Nephron (organoid): ENCODE data around the gene TSEN2.

ENCODE experiments used
- H3K27ac Mint-ChIP-seq, 3 experiments: 2 replicates each; pipeline ENCODE4 v1.8.0; 2020; ENCODE audit warnings: mixed read lengths in 3 of 3, mild to moderate bottlenecking in 2 of 3, moderate library complexity in 1 of 3
- H3K27me3 Mint-ChIP-seq: 2 replicates; pipeline ENCODE4 v1.8.0; 2021; ENCODE audit warnings: low read depth, mild to moderate bottlenecking, moderate library complexity, mixed read lengths
- H3K36me3 Mint-ChIP-seq: 2 replicates; pipeline ENCODE4 v1.8.0; 2020; ENCODE audit warnings: low read depth, mixed read lengths
- H3K4me1 Mint-ChIP-seq: 2 replicates; pipeline ENCODE4 v1.8.0; 2020; ENCODE audit warnings: mixed read lengths
- H3K4me3 Mint-ChIP-seq, 3 experiments: 2 replicates each; pipeline ENCODE4 v1.8.0; 2020; ENCODE audit warnings: mild to moderate bottlenecking in 3 of 3, mixed read lengths in 3 of 3, moderate library complexity in 2 of 3
- H3K9me3 Mint-ChIP-seq: 2 replicates; pipeline ENCODE4 v1.8.0; 2020; ENCODE audit warnings: mixed read lengths
- CTCF ChIP-seq, 3 experiments: fragments of 200-600 bp; sonication (generic); IDR thresholded peaks; one replicate each; pipeline ENCODE4 v1.5.0; 2021; ENCODE audit warnings: antibody characterized with exemption in 3 of 3; ENCODE audit not compliant: unreplicated experiment in 3 of 3

TSEN2 gene

GRCh38 chr3:12483872-12484197 lies 445 bp upstream of the TSEN2 start:
- Mint-ChIP-seq H3K36me3 (no peaks in the 10 kb centered on the region), H3K4me1 (peaks cover 43% of the 10 kb centered on the region), H3K4me3 (peak overlapping the region; percentile 90 to 97 (median 97)), H3K27ac (peak overlapping the region; percentile 93 to 98 (median 96)), H3K9me3 (no peaks in the 10 kb centered on the region), H3K27me3 (peaks cover 4% of the 10 kb centered on the region)
- TF ChIP-seq CTCF (IDR thresholded peaks at IDR 0.05; ENCODE audit: unreplicated experiment in 3 of 3) = no peak

- Mint-ChIP-seq H3K9me3 (no peaks in the 10 kb centered on the region), H3K4me3 (peak overlapping the region; percentile 90 to 97 (median 97)), H3K27me3 (peaks cover 4% of the 10 kb centered on the region), H3K4me1 (peaks cover 47% of the 10 kb centered on the region), H3K27ac (peak overlapping the region; percentile 93 to 98 (median 96)), H3K36me3 (peaks cover 4% of the 10 kb centered on the region)
- no peak for TF ChIP-seq CTCF (IDR thresholded peaks at IDR 0.05; ENCODE audit: unreplicated experiment in 3 of 3)
Measured at GRCh38 chr3:12484983-12485327, 675 bp downstream of the TSEN2 start.

GRCh38 chr3:12486001-12486400 lies 1.7 kb downstream of the TSEN2 start:
- Mint-ChIP-seq H3K36me3 (peaks cover 9% of the 10 kb centered on the region), H3K4me3 (peak overlapping the region; percentile 84 to 97 (median 97)), H3K27ac (peak overlapping the region; percentile 3 to 98 (median 74)), H3K9me3 (no peaks in the 10 kb centered on the region), H3K27me3 (peaks cover 4% of the 10 kb centered on the region), H3K4me1 (peaks cover 47% of the 10 kb centered on the region)
- no peak for TF ChIP-seq CTCF (IDR thresholded peaks at IDR 0.05; ENCODE audit: unreplicated experiment in 3 of 3)

GRCh38 chr3:12486916-12487315 lies 2.6 kb downstream of the TSEN2 start:
- Mint-ChIP-seq H3K4me1 (peaks cover 47% of the 10 kb centered on the region), H3K4me3 (peak overlapping the region; percentile 68 to 84 (median 75)), H3K9me3 (no peaks in the 10 kb centered on the region), H3K36me3 (peaks cover 17% of the 10 kb centered on the region), H3K27me3 (peaks cover 4% of the 10 kb centered on the region), H3K27ac (peak overlapping the region; percentile 3 to 94 (median 74))
- no peak for TF ChIP-seq CTCF (IDR thresholded peaks at IDR 0.05; ENCODE audit: unreplicated experiment in 3 of 3)

GRCh38 chr3:12487336-12487735 lies 3.1 kb downstream of the TSEN2 start:
- Mint-ChIP-seq H3K27ac (peak overlapping the region; percentile 3 to 94 (median 75)), H3K9me3 (no peaks in the 10 kb centered on the region), H3K4me3 (peak overlapping the region; percentile 16 to 84 (median 68)), H3K36me3 (peaks cover 20% of the 10 kb centered on the region), H3K27me3 (peaks cover 4% of the 10 kb centered on the region), H3K4me1 (peaks cover 47% of the 10 kb centered on the region)
- no peak for TF ChIP-seq CTCF (IDR thresholded peaks at IDR 0.05; ENCODE audit: unreplicated experiment in 3 of 3)

GRCh38 chr3:12487786-12488185 lies 3.5 kb downstream of the TSEN2 start:
- Mint-ChIP-seq H3K27ac (peak overlapping the region; percentile 3 to 94 (median 75)), H3K27me3 (peaks cover 4% of the 10 kb centered on the region)
- TF ChIP-seq CTCF (IDR thresholded peaks at IDR 0.05; ENCODE audit: unreplicated experiment in 3 of 3) = no peak

More at GRCh38 chr3:12487786-12488185, 3.5 kb downstream of the TSEN2 start:
- Mint-ChIP-seq H3K9me3 (no peaks in the 10 kb centered on the region), H3K36me3 (peaks cover 21% of the 10 kb centered on the region), H3K4me1 (peaks cover 45% of the 10 kb centered on the region), H3K4me3 (peak overlapping the region in 2 of 3 experiments; percentile 16 to 26)
